GM21576 (cell line): Measurements from ENCODE around the gene DNAH1.

Experiments used
- ATAC-seq: cut with Tn5 transposase; IDR thresholded peaks from one replicate; pipeline ENCODE4 v1.9.1; 2021; ENCODE audit warnings: mild to moderate bottlenecking, moderate library complexity; ENCODE audit not compliant: unreplicated experiment

Gene DNAH1

GRCh38 chr3:52356126-52356525 is 40.0 kb downstream of the DNAH1 start:
- ATAC-seq: no peak

GRCh38 chr3:52357151-52358080 is 41.3 kb downstream of the DNAH1 start:
- no peak for ATAC-seq

GRCh38 chr3:52358362-52358940 is 42.3 kb downstream of the DNAH1 start:
- no peak for ATAC-seq

GRCh38 chr3:52359116-52359855 is 43.2 kb downstream of the DNAH1 start:
- ATAC-seq: no peak

GRCh38 chr3:52361011-52361410 is 44.9 kb downstream of the DNAH1 start:
- no peak for ATAC-seq

- no peak for ATAC-seq
Measured at GRCh38 chr3:52361454-52361853, 45.3 kb downstream of the DNAH1 start.

- ATAC-seq: no peak
Measured at GRCh38 chr3:52361898-52362297, 45.8 kb downstream of the DNAH1 start.

GRCh38 chr3:52364322-52365035 is 48.4 kb downstream of the DNAH1 start:
- no peak for ATAC-seq

GRCh38 chr3:52366527-52366926 is 50.4 kb downstream of the DNAH1 start:
- ATAC-seq: no peak

GRCh38 chr3:52367891-52368880 is 52.1 kb downstream of the DNAH1 start:
- ATAC-seq: no peak

- ATAC-seq: no peak
Measured at GRCh38 chr3:52370531-52370930, 54.4 kb downstream of the DNAH1 start.

GRCh38 chr3:52372822-52373504 is 56.8 kb downstream of the DNAH1 start:
- ATAC-seq: no peak

- no peak for ATAC-seq
Measured at GRCh38 chr3:52373676-52374075, 57.6 kb downstream of the DNAH1 start.

GRCh38 chr3:52374173-52374572 is 58.1 kb downstream of the DNAH1 start:
- ATAC-seq: no peak

GRCh38 chr3:52379610-52380009 is 63.5 kb downstream of the DNAH1 start:
- no peak for ATAC-seq

GRCh38 chr3:52380023-52380422 is 63.9 kb downstream of the DNAH1 start:
- ATAC-seq: no peak

GRCh38 chr3:52381623-52382022 is 65.5 kb downstream of the DNAH1 start:
- ATAC-seq: no peak

- no peak for ATAC-seq
Measured at GRCh38 chr3:52383446-52383845, 67.3 kb downstream of the DNAH1 start.
